GM18499 (cell line): Measurements from ENCODE around the gene SLC6A19.
"Not testable (repeated sequence)": the region's sequence is repeated elsewhere in the genome, so short reads cannot be mapped to it uniquely, and the experiment has no call there.

ENCODE experiments used
- ATAC-seq: cut with Tn5 transposase; IDR thresholded peaks from one replicate; pipeline ENCODE4 v1.9.1; 2021; ENCODE audit warnings: moderate number of reproducible peaks; ENCODE audit not compliant: insufficient read depth, unreplicated experiment

SLC6A19 gene

GRCh38 chr5:1253456-1254105 is 52.2 kb downstream of the SLC6A19 start:
- no peak for ATAC-seq

- no peak for ATAC-seq
Measured at GRCh38 chr5:1254196-1254595, 52.8 kb downstream of the SLC6A19 start.

- no peak for ATAC-seq
Measured at GRCh38 chr5:1255081-1255561, 53.7 kb downstream of the SLC6A19 start.

- ATAC-seq: no peak
Measured at GRCh38 chr5:1256776-1257175, 55.4 kb downstream of the SLC6A19 start.

- no peak for ATAC-seq
Measured at GRCh38 chr5:1257363-1257762, 56.0 kb downstream of the SLC6A19 start.

GRCh38 chr5:1257841-1258240 is 56.4 kb downstream of the SLC6A19 start:
- no peak for ATAC-seq

- ATAC-seq: no peak
Measured at GRCh38 chr5:1259806-1260480, 58.5 kb downstream of the SLC6A19 start.

- no peak for ATAC-seq
Measured at GRCh38 chr5:1261643-1262042, 60.2 kb downstream of the SLC6A19 start.

GRCh38 chr5:1262381-1262780 is 61.0 kb downstream of the SLC6A19 start:
- ATAC-seq: no peak

- ATAC-seq: no peak
Measured at GRCh38 chr5:1264211-1264610, 62.8 kb downstream of the SLC6A19 start.

- ATAC-seq: no peak
Measured at GRCh38 chr5:1265026-1265425, 63.6 kb downstream of the SLC6A19 start.

- ATAC-seq: no peak
Measured at GRCh38 chr5:1265461-1266455, 64.4 kb downstream of the SLC6A19 start.

GRCh38 chr5:1266791-1267190 is 65.4 kb downstream of the SLC6A19 start:
- no peak for ATAC-seq

- not testable (repeated sequence) for ATAC-seq
Measured at GRCh38 chr5:1267464-1267863, 66.1 kb downstream of the SLC6A19 start.

GRCh38 chr5:1268056-1268455 is 66.7 kb downstream of the SLC6A19 start:
- ATAC-seq: no peak

GRCh38 chr5:1268666-1269065 is 67.3 kb downstream of the SLC6A19 start:
- no peak for ATAC-seq

- ATAC-seq: no peak
Measured at GRCh38 chr5:1270426-1270825, 69.0 kb downstream of the SLC6A19 start.

GRCh38 chr5:1270933-1271914 is 69.8 kb downstream of the SLC6A19 start:
- ATAC-seq: no peak

- ATAC-seq: no peak
Measured at GRCh38 chr5:1272201-1272600, 70.8 kb downstream of the SLC6A19 start.

GRCh38 chr5:1273745-1274144 is 72.3 kb downstream of the SLC6A19 start:
- no peak for ATAC-seq
